Gastrocnemius medialis (tissue), 4 donors: ENCODE results near the gene PDE10A. TPM values are rescaled to one million over a fixed set of nuclear protein-coding genes. Genes with fewer than 3 reads are reported as not detected.

Source experiments
- ATAC-seq, 2 donors: fragments of 150-250 bp; one replicate each; pipeline ENCODE4 v1.9.1; 2016
- DNase-seq, 2 donors: peaks; one replicate each; pipeline ENCODE4 v3.0.0-alpha.2; 2019
- H3K27ac ChIP-seq, 4 donors: fragments of 200-600 bp; sonication (generic); 1 replicate in 1 of 4; 2 replicates in 3 of 4; pipeline ENCODE4 v1.5.1; 2016 to 2018; ENCODE audit warnings: mild to moderate bottlenecking in 2 of 4, moderate library complexity in 1 of 4
- H3K27me3 ChIP-seq, 3 donors: fragments of 200-600 bp; sonication (generic) in 2 of 3; 1 replicate in 1 of 3; 2 replicates in 2 of 3; pipeline versions ENCODE4 v1.5.1 to v1.6.0; 2016 to 2019; ENCODE audit warnings: mild to moderate bottlenecking in 1 of 3, moderate library complexity in 1 of 3
- H3K36me3 ChIP-seq, 2 donors: fragments of 200-600 bp; sonication (generic) in 1 of 2; one replicate each; pipeline ENCODE4 v1.5.1; 2017 to 2018
- H3K4me1 ChIP-seq, 2 donors: fragments of 200-600 bp; sonication (generic) in 1 of 2; one replicate each; pipeline ENCODE4 v1.5.1; 2016 to 2017; ENCODE audit warnings: mild to moderate bottlenecking in 2 of 2
- H3K4me3 ChIP-seq, 4 donors: fragments of 200-600 bp; sonication (generic) in 3 of 4; 1 replicate in 1 of 4; 2 replicates in 3 of 4; pipeline ENCODE4 v1.5.1; 2016 to 2019; ENCODE audit warnings: mild to moderate bottlenecking in 2 of 4
- H3K9me3 ChIP-seq, 3 donors: fragments of 200-600 bp; sonication (generic) in 2 of 3; 1 replicate in 1 of 3; 2 replicates in 2 of 3; pipeline ENCODE4 v1.5.1; 2016 to 2019
- CTCF ChIP-seq, 5 experiments: fragments of 450-650 bp in 3 of 5; fragments of 200-600 bp in 2 of 5; sonication (generic) in 2 of 5; IDR thresholded peaks in 4 of 5; conservative IDR thresholded peaks in 1 of 5; 1 replicate in 4 of 5; 2 replicates in 1 of 5; pipeline ENCODE4 v1.5.1; 2016 to 2019; ENCODE audit warnings: antibody characterized with exemption in 5 of 5, mild to moderate bottlenecking in 3 of 5, moderate library complexity in 3 of 5
- POLR2A ChIP-seq, 2 donors: fragments of 450-650 bp; IDR thresholded peaks; one replicate each; pipeline ENCODE4 v1.6.1; 2017; ENCODE audit warnings: antibody characterized with exemption in 2 of 2, mild to moderate bottlenecking in 2 of 2, moderate library complexity in 2 of 2
- in situ Hi-C, 4 donors: fragments of 200-750 bp; cut with MboI; loops; one replicate each; pipeline versions ENCODE4 v1.15.0 to v1.8.0; 2017; ENCODE audit warnings: low sequenced_read_pairs in 4 of 4
- intact Hi-C: fragments of 100-400 bp; cut with DNase I; formaldehyde crosslinking; loops from one replicate; pipeline ENCODE4 v1.15.1; 2023; ENCODE audit warnings: low total_unique reads
- total RNA-seq, 4 donors: library from RNA; depleted of rRNA; stranded (reverse); fragments of >200 nt; gene quantifications; one replicate each; pipeline versions ENCODE4 v1.1.0 to v1.2.3, GENCODE V29; 2016

The PDE10A gene
- total RNA-seq, 4 donors from 2014 or later = 0.24 to 1.5 (median 1.2) TPM

- H3K27me3 ChIP-seq = no peaks in the 10 kb centered on the region
- intact Hi-C loops (no loop called here), in situ Hi-C loops (no loop called here)
- H3K9me3 ChIP-seq = no peaks in the 10 kb centered on the region
- H3K4me3 ChIP-seq = no peak overlapping the region
- TF ChIP-seq CTCF (IDR thresholded peaks at IDR 0.05 in 4 of 5, conservative IDR thresholded peaks at IDR 0.05 in 1 of 5) (no peak), POLR2A (IDR thresholded peaks at IDR 0.05) (no peak)
- H3K27ac ChIP-seq = no peak overlapping the region
- H3K36me3 ChIP-seq = no peaks in the 10 kb centered on the region
- H3K4me1 ChIP-seq = no peaks in the 10 kb centered on the region
- DNase-seq (no peak), ATAC-seq (no peak)
Observed at GRCh38 chr6:165600606-165601005, 62.4 kb downstream of the PDE10A start.

DNA sequence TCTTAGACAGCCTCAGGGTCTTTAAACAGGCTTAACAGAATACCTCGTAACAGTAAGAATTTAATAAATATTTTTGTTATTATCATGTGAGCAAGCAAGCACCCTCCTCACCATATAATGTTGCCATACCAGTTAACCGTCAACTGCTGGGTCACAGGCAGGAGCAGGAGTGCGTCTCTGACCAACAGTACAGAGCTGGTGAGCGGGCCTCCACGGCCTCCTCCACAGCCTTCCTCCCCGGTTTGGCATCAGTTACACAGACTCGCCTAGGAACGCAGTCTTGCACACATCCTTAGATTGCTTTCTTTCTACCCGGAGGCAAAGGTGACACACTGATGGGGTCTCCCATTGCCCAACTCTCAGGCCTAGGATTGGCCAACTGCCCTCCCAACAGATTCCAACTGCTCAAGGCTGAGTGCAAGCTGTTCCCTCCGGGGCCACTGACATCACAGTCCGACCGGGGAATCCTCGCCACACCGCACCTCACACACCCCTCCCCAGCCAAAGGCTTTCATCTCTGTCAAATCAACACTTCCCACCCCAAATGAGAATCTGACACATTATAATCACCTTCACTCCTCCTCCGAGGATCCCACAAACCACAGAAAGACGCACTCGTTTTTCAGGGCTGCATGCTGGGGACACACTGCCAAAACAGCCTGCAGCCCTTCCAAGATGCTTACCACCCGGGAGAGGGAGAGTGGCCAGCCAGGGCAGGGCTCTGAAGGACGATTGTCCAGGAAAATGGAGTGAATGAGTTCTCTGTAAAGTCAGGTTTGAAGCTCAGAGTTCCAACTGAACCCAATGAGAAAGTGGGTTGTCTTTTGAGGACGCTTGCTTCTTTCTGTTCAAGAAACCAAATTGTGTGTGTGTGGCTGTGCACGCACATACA, 63.2 kb downstream of the PDE10A start:
- no peak overlapping the region for H3K4me3 ChIP-seq
- no peak overlapping the region for H3K27ac ChIP-seq
- H3K9me3 ChIP-seq = no peaks in the 10 kb centered on the region
- in situ Hi-C loops = no loop called here
- intact Hi-C loops = no loop called here
- no peaks in the 10 kb centered on the region for H3K36me3 ChIP-seq
- no peaks in the 10 kb centered on the region for H3K27me3 ChIP-seq
- no peak for DNase-seq
- TF ChIP-seq CTCF (IDR thresholded peaks at IDR 0.05 in 4 of 5, conservative IDR thresholded peaks at IDR 0.05 in 1 of 5) (no peak), POLR2A (IDR thresholded peaks at IDR 0.05) (no peak)
- ATAC-seq = no peak
- no peaks in the 10 kb centered on the region for H3K4me1 ChIP-seq

GRCh38 chr6:165599121-165599520, 63.9 kb downstream of the PDE10A start:
- Histone ChIP-seq H3K9me3 (no peaks in the 10 kb centered on the region), H3K4me3 (no peak overlapping the region), H3K4me1 (no peaks in the 10 kb centered on the region), H3K27me3 (no peaks in the 10 kb centered on the region), H3K36me3 (no peaks in the 10 kb centered on the region), H3K27ac (no peak overlapping the region)
- DNase-seq (no peak), ATAC-seq (no peak)
- TF ChIP-seq POLR2A (IDR thresholded peaks at IDR 0.05) (no peak), CTCF (IDR thresholded peaks at IDR 0.05 in 4 of 5, conservative IDR thresholded peaks at IDR 0.05 in 1 of 5) (no peak)
- in situ Hi-C loops = no loop called here
- intact Hi-C loops = no loop called here

- Histone ChIP-seq H3K4me3 (no peak overlapping the region), H3K27me3 (no peaks in the 10 kb centered on the region), H3K9me3 (no peaks in the 10 kb centered on the region), H3K36me3 (no peaks in the 10 kb centered on the region), H3K4me1 (no peaks in the 10 kb centered on the region), H3K27ac (no peak overlapping the region)
- intact Hi-C loops = no loop called here
- in situ Hi-C loops = no loop called here
- no peak for TF ChIP-seq CTCF (IDR thresholded peaks at IDR 0.05 in 4 of 5, conservative IDR thresholded peaks at IDR 0.05 in 1 of 5)
- no peak for ATAC-seq
- no peak for DNase-seq
Observed at GRCh38 chr6:165597821-165598220, 65.2 kb downstream of the PDE10A start.
